HCT116 (cell line): ENCODE measurements around the gene HVCN1. TPM values are rescaled to one million over a fixed set of nuclear protein-coding genes. Genes with fewer than 3 reads are reported as not detected.

Experiments used
- ATAC-seq: fragments of 200-7000 bp; cut with Tn5 transposase; 2 replicates; pipeline ENCODE4 v1.9.1; 2020; ENCODE audit warnings: mild to moderate bottlenecking, moderate library complexity
- BruUV-seq: library from RNA; stranded (reverse); fragments of 400-500 nt; replicated peaks from 2 replicates; lab custom pipeline; 2021; lab: Mats Ljungman, UMichigan
- CTCF ChIA-PET: fragments of 300-600 bp; sonication (Branson Sonifier 250); formaldehyde crosslinking; loops from one replicate; lab custom pipeline; 2021; ENCODE audit warnings: antibody characterized with exemption; lab: Charles Lee
- POLR2A ChIA-PET: fragments of 300-600, 350-600 bp; sonication (Branson Sonifier 250); formaldehyde crosslinking; loops from one replicate; lab custom pipeline; 2021; ENCODE audit warnings: antibody characterized with exemption; lab: Charles Lee
- RAD21 ChIA-PET, 2 experiments: fragments of 300-600 bp; sonication (Branson Sonifier 250); formaldehyde crosslinking; loops; one replicate each; lab custom pipeline; 2023; ENCODE audit warnings: low total read pairs in 2 of 2; ENCODE audit not compliant: uncharacterized antibody in 2 of 2, unreplicated experiment in 2 of 2, low non-redundant PET in 1 of 2; lab: Charles Lee
- DNase-seq: peaks from one replicate; pipeline ENCODE4 v3.0.0-alpha.2; 2010; ENCODE audit warnings: low read depth, low spot score
- H2AFZ ChIP-seq: fragments of 200-600 bp; shearing (Covaris generic), sonication (generic); 2 replicates; pipeline ENCODE4 v1.6.1; 2017; ENCODE audit warnings: low read depth, mixed run types, mixed read lengths, antibody characterized with exemption, low read length; ENCODE audit not compliant: poor library complexity, severe bottlenecking
- H3K27ac ChIP-seq: 2 replicates; pipeline ENCODE4 v1.5.1; 2012; ENCODE audit warnings: low read depth, low read length
- H3K27me3 ChIP-seq: fragments of 200-600 bp; sonication (generic); 2 replicates; pipeline ENCODE4 v1.6.1; 2016; ENCODE audit warnings: mixed run types, low read length, mixed read lengths; ENCODE audit not compliant: insufficient read depth
- H3K36me3 ChIP-seq, 2 experiments: fragments of 200-500 bp in 1 of 2; fragments of 200-600 bp in 1 of 2; sonication (Bioruptor generic) in 1 of 2; sonication (generic) in 1 of 2; 2 replicates each; pipeline versions ENCODE4 v1.5.1 to v1.6.1; 2014 to 2016; ENCODE audit warnings: low read length in 2 of 2, inconsistent platforms in 1 of 2, mixed read lengths in 1 of 2, mixed run types in 1 of 2; ENCODE audit not compliant: insufficient read depth in 2 of 2, control insufficient read depth in 1 of 2
- H3K4me1 ChIP-seq, 2 experiments: fragments of 200-600 bp in 1 of 2; sonication (generic) in 1 of 2; 2 replicates each; pipeline versions ENCODE4 v1.5.1 to v1.6.1; 2012 to 2017; ENCODE audit warnings: low read length in 2 of 2, inconsistent platforms in 1 of 2, mild to moderate bottlenecking in 1 of 2, mixed read lengths in 1 of 2, mixed run types in 1 of 2, moderate library complexity in 1 of 2; ENCODE audit not compliant: insufficient read depth in 2 of 2, control insufficient read depth in 1 of 2
- H3K4me2 ChIP-seq: fragments of 200-600 bp; sonication (generic); 2 replicates; pipeline ENCODE4 v1.6.1; 2017; ENCODE audit warnings: mixed run types, low read length, mixed read lengths
- H3K4me3 ChIP-seq, 2 experiments: fragments of 200-600 bp in 1 of 2; sonication (generic) in 1 of 2; replicated peaks in 1 of 2; 2 replicates each; pipeline ENCODE4 v1.5.1; 2011 to 2016; ENCODE audit warnings: low read length in 2 of 2, control low read depth in 1 of 2, low read depth in 1 of 2, mild to moderate bottlenecking in 1 of 2, mixed read lengths in 1 of 2, mixed run types in 1 of 2
- H3K79me2 ChIP-seq: fragments of 200-600 bp; sonication (generic); 2 replicates; pipeline ENCODE4 v1.6.1; 2017; ENCODE audit warnings: mild to moderate bottlenecking, mixed run types, low read length, moderate library complexity, mixed read lengths; ENCODE audit not compliant: insufficient read depth
- H3K9ac ChIP-seq: fragments of 200-600 bp; sonication (generic); 2 replicates; pipeline ENCODE4 v1.6.1; 2016; ENCODE audit warnings: low read length, mixed read lengths
- H3K9me2 ChIP-seq: fragments of 200-600 bp; sonication (generic), shearing (Covaris generic); 2 replicates; pipeline ENCODE4 v1.6.1; 2017; ENCODE audit warnings: mixed run types, mild to moderate bottlenecking, moderate library complexity; ENCODE audit not compliant: insufficient read depth
- H3K9me3 ChIP-seq, 2 experiments: fragments of 200-500 bp in 1 of 2; fragments of 200-600 bp in 1 of 2; sonication (Bioruptor generic) in 1 of 2; sonication (generic) in 1 of 2; 2 replicates each; pipeline ENCODE4 v1.6.1; 2014 to 2017; ENCODE audit warnings: low read length in 2 of 2, mixed read lengths in 2 of 2, inconsistent platforms in 1 of 2, low read depth in 1 of 2, mild to moderate bottlenecking in 1 of 2, mixed run types in 1 of 2, moderate library complexity in 1 of 2; ENCODE audit not compliant: control insufficient read depth in 1 of 2, insufficient read depth in 1 of 2
- H4K20me1 ChIP-seq: fragments of 200-600 bp; sonication (generic), shearing (Covaris generic); 2 replicates; pipeline ENCODE4 v1.6.1; 2017; ENCODE audit warnings: mixed run types, mild to moderate bottlenecking, moderate library complexity; ENCODE audit not compliant: insufficient read depth
- POLR2A ChIP-seq: IDR thresholded peaks from 2 replicates; pipeline ENCODE4 v1.7.0; 2011; ENCODE audit warnings: borderline replicate concordance; ENCODE audit not compliant: insufficient read depth, insufficient read length; ENCODE audit errors: extremely low read depth
- YY1 ChIP-seq: IDR thresholded peaks from 2 replicates; pipeline ENCODE4 v1.6.1; 2011; ENCODE audit warnings: low read length, low read depth, moderate library complexity, mild to moderate bottlenecking; ENCODE audit not compliant: insufficient replicate concordance; ENCODE audit errors: extremely low read depth
- ZFX ChIP-seq: fragments of 450-650 bp; IDR thresholded peaks from 2 replicates; pipeline ENCODE4 v1.6.1; 2017
- intact Hi-C: fragments of 100-400 bp; cut with micrococcal nuclease; formaldehyde crosslinking; loops from 2 replicates; pipeline ENCODE4 v1.10.0; 2022
- total RNA-seq: library from RNA; stranded (reverse); gene quantifications from one replicate; pipeline ENCODE4 v1.2.1, GENCODE V29; 2021; ENCODE audit not compliant: unreplicated experiment
- TF ChIP-seq, protein P1 (sequence below): IDR thresholded peaks from 2 replicates; pipeline ENCODE4 v1.6.1; 2012
- TF ChIP-seq, protein P2 (sequence below), 3 experiments: fragments of 200-600 bp in 1 of 3; sonication (generic) in 1 of 3; IDR thresholded peaks in 2 of 3; conservative IDR thresholded peaks in 1 of 3; 2 replicates each; pipeline ENCODE4 v1.5.1; 2012 to 2017; ENCODE audit warnings: low read depth in 2 of 3, low read length in 2 of 3, antibody characterized with exemption in 1 of 3, borderline replicate concordance in 1 of 3, control low read depth in 1 of 3, mild to moderate bottlenecking in 1 of 3, mixed read lengths in 1 of 3, mixed run types in 1 of 3, moderate library complexity in 1 of 3; ENCODE audit not compliant: insufficient read depth in 1 of 3

Gene HVCN1
- total RNA-seq, 1 experiment from 2014 or later = 0.15 TPM

DNA sequence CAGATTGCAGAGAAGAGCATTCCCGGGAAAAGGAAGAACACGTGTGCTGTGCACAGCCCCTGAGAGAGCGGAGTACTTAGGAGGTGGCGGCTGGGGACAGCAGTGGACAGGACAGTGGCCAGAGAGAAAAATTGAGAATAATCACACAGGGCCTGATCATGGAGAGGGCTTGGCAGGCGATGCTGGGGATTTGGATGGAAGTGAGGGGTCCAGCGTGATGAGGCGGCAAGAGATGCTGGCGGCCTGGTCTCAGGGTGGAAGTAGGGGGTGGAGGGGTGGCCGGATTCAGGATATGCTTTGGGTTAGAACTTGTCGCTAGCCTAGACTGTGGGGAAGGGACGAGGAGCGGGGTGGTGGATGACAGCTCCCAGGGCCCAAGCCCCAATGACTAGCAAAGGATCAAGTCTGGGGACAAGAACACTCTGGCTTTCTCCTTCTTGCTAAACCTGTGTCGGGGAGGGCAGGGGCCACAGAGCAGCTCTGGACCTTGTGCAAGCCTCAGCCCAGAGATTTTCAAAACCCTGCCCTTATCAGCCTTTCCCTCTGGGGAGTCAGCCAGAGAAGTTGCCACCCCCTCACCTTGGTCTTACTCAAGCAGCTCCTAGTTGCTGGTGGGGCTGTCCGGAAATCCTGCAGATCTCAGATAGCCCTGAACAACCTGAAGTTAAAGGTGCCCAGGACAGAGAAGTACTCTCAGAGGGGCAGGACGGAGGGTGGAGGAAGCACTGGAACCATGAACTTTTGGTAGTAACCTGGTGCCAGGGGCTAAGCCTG lies 1.3 kb downstream of the HVCN1 start:
- Histone ChIP-seq H3K4me1 (no peaks in the 10 kb centered on the region), H3K4me3 (no peak overlapping the region), H3K27me3 (0 out of 2 replicates have a peak, but pooled peaks cover 5% of the 10 kb centered on the region), H3K36me3 (no peaks in the 10 kb centered on the region), H3K9me2 (no peaks in the 10 kb centered on the region), H3K4me2 (no peak overlapping the region), H3K9me3 (no peaks in the 10 kb centered on the region), H3K27ac (no peak overlapping the region), H2AFZ (no peak overlapping the region), H3K79me2 (no peaks in the 10 kb centered on the region), H4K20me1 (no peaks in the 10 kb centered on the region), H3K9ac (no peak overlapping the region)
- POLR2A ChIA-PET = no interaction called here
- TF ChIP-seq YY1 = no peak
- TF ChIP-seq POLR2A = no peak
- TF ChIP-seq, protein P1, sequence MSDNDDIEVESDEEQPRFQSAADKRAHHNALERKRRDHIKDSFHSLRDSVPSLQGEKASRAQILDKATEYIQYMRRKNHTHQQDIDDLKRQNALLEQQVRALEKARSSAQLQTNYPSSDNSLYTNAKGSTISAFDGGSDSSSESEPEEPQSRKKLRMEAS = no peak
- no peak for TF ChIP-seq ZFX
- TF ChIP-seq, protein P2, sequence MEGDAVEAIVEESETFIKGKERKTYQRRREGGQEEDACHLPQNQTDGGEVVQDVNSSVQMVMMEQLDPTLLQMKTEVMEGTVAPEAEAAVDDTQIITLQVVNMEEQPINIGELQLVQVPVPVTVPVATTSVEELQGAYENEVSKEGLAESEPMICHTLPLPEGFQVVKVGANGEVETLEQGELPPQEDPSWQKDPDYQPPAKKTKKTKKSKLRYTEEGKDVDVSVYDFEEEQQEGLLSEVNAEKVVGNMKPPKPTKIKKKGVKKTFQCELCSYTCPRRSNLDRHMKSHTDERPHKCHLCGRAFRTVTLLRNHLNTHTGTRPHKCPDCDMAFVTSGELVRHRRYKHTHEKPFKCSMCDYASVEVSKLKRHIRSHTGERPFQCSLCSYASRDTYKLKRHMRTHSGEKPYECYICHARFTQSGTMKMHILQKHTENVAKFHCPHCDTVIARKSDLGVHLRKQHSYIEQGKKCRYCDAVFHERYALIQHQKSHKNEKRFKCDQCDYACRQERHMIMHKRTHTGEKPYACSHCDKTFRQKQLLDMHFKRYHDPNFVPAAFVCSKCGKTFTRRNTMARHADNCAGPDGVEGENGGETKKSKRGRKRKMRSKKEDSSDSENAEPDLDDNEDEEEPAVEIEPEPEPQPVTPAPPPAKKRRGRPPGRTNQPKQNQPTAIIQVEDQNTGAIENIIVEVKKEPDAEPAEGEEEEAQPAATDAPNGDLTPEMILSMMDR (IDR thresholded peaks at IDR 0.05 in 2 of 3, conservative IDR thresholded peaks at IDR 0.05 in 1 of 3; ENCODE audit: borderline replicate concordance in 1 of 3, insufficient read depth in 1 of 3, low read depth in 2 of 3, low read length in 2 of 3) = no peak
- no TSS peak for BruUV-seq
- no peak for DNase-seq
- RAD21 ChIA-PET = no interaction called here
- CTCF ChIA-PET = no interaction called here
- no peak for ATAC-seq
- intact Hi-C loops = no loop called here
